ENCODE measurements around the gene TADA1. TPM values are rescaled to one million over a fixed set of nuclear protein-coding genes. Genes with fewer than 3 reads are reported as not detected.

Gene TADA1
- total RNA-seq, 1 experiment from 2014 or later: 12.4 TPM

DNA sequence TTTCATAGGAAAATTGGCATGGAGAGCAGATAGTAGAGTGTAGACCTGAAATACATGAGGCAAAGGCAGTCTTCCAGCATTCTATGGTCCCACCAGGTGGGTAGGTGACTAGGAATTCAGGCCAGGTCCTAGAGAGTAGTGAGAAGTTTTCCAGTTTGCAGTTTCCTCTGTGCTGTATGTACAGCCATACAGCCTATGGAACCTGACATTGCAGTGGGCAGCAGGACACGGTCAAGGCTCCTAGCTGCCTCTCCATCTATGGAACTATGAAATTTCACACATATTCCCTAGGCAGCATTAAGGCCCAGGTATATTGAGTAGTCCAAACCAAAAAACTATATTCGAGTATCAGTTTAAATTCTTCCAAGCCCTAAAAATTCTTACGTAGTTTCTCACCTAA, 20.5 kb downstream of the TADA1 start:
- H3K9me3 ChIP-seq (ENCODE audit: low read length): no peaks in the 10 kb centered on the region
- H3K36me3 ChIP-seq (ENCODE audit: low read depth, low read length): peaks cover 83% of the 10 kb centered on the region
- ChIA-PET CTCF (no interaction called here), POLR2A (ENCODE audit: unreplicated experiment) (no interaction called here)
- no peak for DNase-seq
- H3K27me3 ChIP-seq (ENCODE audit: low read length): no peaks in the 10 kb centered on the region
- H3K4me1 ChIP-seq (ENCODE audit: insufficient read depth, low read length): no peaks in the 10 kb centered on the region
- peak; percentile 25; the same call in 1 of the 2 replicates for ATAC-seq
- H3F3A ChIP-seq (ENCODE audit: low read length, unreplicated experiment): no peaks in the 10 kb centered on the region
- no peak for TF ChIP-seq EZH2phosphoT487 (IDR thresholded peaks at IDR 0.05; ENCODE audit: borderline replicate concordance, low read length)
- TF ChIP-seq, protein P1, sequence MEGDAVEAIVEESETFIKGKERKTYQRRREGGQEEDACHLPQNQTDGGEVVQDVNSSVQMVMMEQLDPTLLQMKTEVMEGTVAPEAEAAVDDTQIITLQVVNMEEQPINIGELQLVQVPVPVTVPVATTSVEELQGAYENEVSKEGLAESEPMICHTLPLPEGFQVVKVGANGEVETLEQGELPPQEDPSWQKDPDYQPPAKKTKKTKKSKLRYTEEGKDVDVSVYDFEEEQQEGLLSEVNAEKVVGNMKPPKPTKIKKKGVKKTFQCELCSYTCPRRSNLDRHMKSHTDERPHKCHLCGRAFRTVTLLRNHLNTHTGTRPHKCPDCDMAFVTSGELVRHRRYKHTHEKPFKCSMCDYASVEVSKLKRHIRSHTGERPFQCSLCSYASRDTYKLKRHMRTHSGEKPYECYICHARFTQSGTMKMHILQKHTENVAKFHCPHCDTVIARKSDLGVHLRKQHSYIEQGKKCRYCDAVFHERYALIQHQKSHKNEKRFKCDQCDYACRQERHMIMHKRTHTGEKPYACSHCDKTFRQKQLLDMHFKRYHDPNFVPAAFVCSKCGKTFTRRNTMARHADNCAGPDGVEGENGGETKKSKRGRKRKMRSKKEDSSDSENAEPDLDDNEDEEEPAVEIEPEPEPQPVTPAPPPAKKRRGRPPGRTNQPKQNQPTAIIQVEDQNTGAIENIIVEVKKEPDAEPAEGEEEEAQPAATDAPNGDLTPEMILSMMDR (conservative IDR thresholded peaks at IDR 0.05; ENCODE audit: low read depth, low read length): no peak
- TF ChIP-seq EZH2 (IDR thresholded peaks at IDR 0.05; ENCODE audit: low read length, unreplicated experiment): no peak
- no peak overlapping the region for H3K9ac ChIP-seq (ENCODE audit: low read length)
- no peaks in the 10 kb centered on the region; the same call in 1 of the 2 replicates for H3K79me2 ChIP-seq (ENCODE audit: low read length)
- H3K4me2 ChIP-seq (ENCODE audit: low read length): no peak overlapping the region
- H4K20me1 ChIP-seq (ENCODE audit: low read length): 0 out of 2 replicates have a peak, but pooled peaks cover 8% of the 10 kb centered on the region
- intact Hi-C loops (cut with micrococcal nuclease): no loop called here
- no peak overlapping the region for H3K27ac ChIP-seq (ENCODE audit: low read length)
- no peaks in the 10 kb centered on the region for H3K9me2 ChIP-seq (replicated peaks; ENCODE audit: low read length)
- H2AFZ ChIP-seq (ENCODE audit: low read length): no peak overlapping the region
- no TSS peak for BruUV-seq (replicated peaks)
- H3K4me3 ChIP-seq (ENCODE audit: low read length): no peak overlapping the region

DNA sequence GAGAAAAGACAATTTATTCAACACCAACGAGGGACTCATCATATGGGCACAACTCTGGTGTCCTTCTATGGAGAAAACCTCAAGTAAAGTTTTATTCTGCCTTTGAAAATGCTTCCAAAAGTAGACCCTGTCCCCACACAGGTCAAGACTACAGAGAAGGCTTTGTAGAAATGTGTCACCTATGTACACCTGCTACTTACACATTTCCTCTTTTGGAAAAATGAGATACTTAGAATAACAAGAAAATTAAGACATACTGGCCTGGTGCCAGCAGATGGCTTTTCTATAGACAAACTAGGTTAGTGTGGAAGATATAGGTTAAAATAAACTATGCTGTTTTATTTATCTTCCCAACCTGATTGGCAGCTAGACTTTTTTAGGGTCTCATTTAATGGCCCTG, 23.1 kb downstream of the TADA1 start:
- no peak overlapping the region for H3K27ac ChIP-seq (ENCODE audit: low read length)
- peaks cover 87% of the 10 kb centered on the region for H3K36me3 ChIP-seq (ENCODE audit: low read depth, low read length)
- H3K9me3 ChIP-seq (ENCODE audit: low read length): no peaks in the 10 kb centered on the region
- H3K9me2 ChIP-seq (replicated peaks; ENCODE audit: low read length): no peaks in the 10 kb centered on the region
- intact Hi-C loops (cut with micrococcal nuclease): no loop called here
- no peak overlapping the region for H3K4me3 ChIP-seq (ENCODE audit: low read length)
- no peak for DNase-seq
- POLR2A ChIA-PET (ENCODE audit: unreplicated experiment): no interaction called here
- no peaks in the 10 kb centered on the region for H3K27me3 ChIP-seq (ENCODE audit: low read length)
- CTCF ChIA-PET: no interaction called here
- H3K79me2 ChIP-seq (ENCODE audit: low read length): peaks cover 13% of the 10 kb centered on the region; the same call in 1 of the 2 replicates
- no peaks in the 10 kb centered on the region for H3K4me1 ChIP-seq (ENCODE audit: insufficient read depth, low read length)
- H3K9ac ChIP-seq (ENCODE audit: low read length): no peak overlapping the region
- ATAC-seq: no peak
- H2AFZ ChIP-seq (ENCODE audit: low read length): no peak overlapping the region
- BruUV-seq (replicated peaks): no TSS peak
- TF ChIP-seq, protein P1 (conservative IDR thresholded peaks at IDR 0.05; ENCODE audit: low read depth, low read length): no peak
- no peak for TF ChIP-seq EZH2 (IDR thresholded peaks at IDR 0.05; ENCODE audit: low read length, unreplicated experiment)
- no peak for TF ChIP-seq EZH2phosphoT487 (IDR thresholded peaks at IDR 0.05; ENCODE audit: borderline replicate concordance, low read length)
- H3K4me2 ChIP-seq (ENCODE audit: low read length): no peak overlapping the region
- no peaks in the 10 kb centered on the region for H3F3A ChIP-seq (ENCODE audit: low read length, unreplicated experiment)
- 0 out of 2 replicates have a peak, but pooled peaks cover 8% of the 10 kb centered on the region for H4K20me1 ChIP-seq (ENCODE audit: low read length)

DNA sequence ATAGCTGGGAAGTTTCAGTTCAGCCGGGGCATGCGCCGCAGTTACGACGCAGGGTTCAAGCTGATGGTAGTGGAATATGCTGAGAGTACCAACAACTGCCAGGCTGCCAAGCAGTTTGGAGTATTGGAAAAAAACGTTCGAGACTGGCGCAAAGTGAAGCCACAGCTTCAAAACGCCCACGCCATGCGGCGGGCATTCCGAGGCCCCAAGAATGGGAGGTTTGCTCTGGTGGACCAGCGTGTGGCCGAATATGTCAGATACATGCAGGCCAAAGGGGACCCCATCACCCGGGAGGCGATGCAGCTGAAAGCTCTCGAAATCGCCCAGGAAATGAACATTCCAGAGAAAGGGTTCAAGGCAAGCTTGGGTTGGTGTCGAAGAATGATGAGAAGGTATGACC, 26.9 kb downstream of the TADA1 start:
- no peak overlapping the region for H3K27ac ChIP-seq (ENCODE audit: low read length)
- TF ChIP-seq, protein P1 (conservative IDR thresholded peaks at IDR 0.05; ENCODE audit: low read depth, low read length): no peak
- no peak for TF ChIP-seq EZH2 (IDR thresholded peaks at IDR 0.05; ENCODE audit: low read length, unreplicated experiment)
- TF ChIP-seq EZH2phosphoT487 (IDR thresholded peaks at IDR 0.05; ENCODE audit: borderline replicate concordance, low read length): no peak
- H3K4me1 ChIP-seq (ENCODE audit: insufficient read depth, low read length): no peaks in the 10 kb centered on the region; the same call in 1 of the 2 replicates
- peaks cover 91% of the 10 kb centered on the region for H3K36me3 ChIP-seq (ENCODE audit: low read depth, low read length)
- no peaks in the 10 kb centered on the region for H3K9me2 ChIP-seq (replicated peaks; ENCODE audit: low read length)
- intact Hi-C loops (cut with micrococcal nuclease): no loop called here
- no peak overlapping the region for H3K4me3 ChIP-seq (ENCODE audit: low read length)
- POLR2A ChIA-PET (ENCODE audit: unreplicated experiment): no interaction called here
- H2AFZ ChIP-seq (ENCODE audit: low read length): no peak overlapping the region
- no peak for ATAC-seq
- H3K4me2 ChIP-seq (ENCODE audit: low read length): no peak overlapping the region
- CTCF ChIA-PET: no interaction called here
- peaks cover 30% of the 10 kb centered on the region; the same call in 1 of the 2 replicates for H3K79me2 ChIP-seq (ENCODE audit: low read length)
- no peak overlapping the region for H3K9ac ChIP-seq (ENCODE audit: low read length)
- no peaks in the 10 kb centered on the region for H3K9me3 ChIP-seq (ENCODE audit: low read length)
- no peaks in the 10 kb centered on the region for H3F3A ChIP-seq (ENCODE audit: low read length, unreplicated experiment)
- no peaks in the 10 kb centered on the region for H3K27me3 ChIP-seq (ENCODE audit: low read length)
- 0 out of 2 replicates have a peak, but pooled peaks cover 8% of the 10 kb centered on the region for H4K20me1 ChIP-seq (ENCODE audit: low read length)
- no peak for DNase-seq
- TSS peak; percentile 3 for BruUV-seq (replicated peaks)
